HEK293T (cell line): ENCODE results near the gene AGK.

ENCODE experiments used
- ARNT ChIP-seq: fragments of 450-650 bp; IDR thresholded peaks from 2 replicates; pipeline ENCODE4 v1.6.1; 2017; ENCODE audit warnings: mild to moderate bottlenecking
- BHLHE40 ChIP-seq: fragments of 450-650 bp; IDR thresholded peaks from 2 replicates; pipeline ENCODE4 v1.6.1; 2016; ENCODE audit warnings: mild to moderate bottlenecking, moderate library complexity, borderline replicate concordance
- CTBP1 ChIP-seq: fragments of 450-650 bp; IDR thresholded peaks from 2 replicates; pipeline ENCODE4 v1.6.1; 2016; ENCODE audit warnings: borderline replicate concordance
- ELF4 ChIP-seq: fragments of 450-650 bp; IDR thresholded peaks from 2 replicates; pipeline ENCODE4 v1.6.1; 2017; ENCODE audit warnings: antibody characterized with exemption
- FOXK2 ChIP-seq: fragments of 450-650 bp; IDR thresholded peaks from 2 replicates; pipeline ENCODE4 v1.6.1; 2016; ENCODE audit warnings: mild to moderate bottlenecking
- HDGF ChIP-seq: fragments of 450-650 bp; IDR thresholded peaks from 2 replicates; pipeline ENCODE4 v1.6.1; 2017; ENCODE audit warnings: antibody characterized with exemption, borderline replicate concordance
- LEF1 ChIP-seq: fragments of 450-650 bp; IDR thresholded peaks from 2 replicates; pipeline ENCODE4 v1.6.1; 2017; ENCODE audit warnings: mild to moderate bottlenecking, borderline replicate concordance
- SP1 ChIP-seq: fragments of 450-650 bp; IDR thresholded peaks from 2 replicates; pipeline ENCODE4 v1.6.1; 2017
- SUZ12 ChIP-seq: fragments of 450-650 bp; IDR thresholded peaks from 2 replicates; pipeline ENCODE4 v1.6.1; 2016; ENCODE audit warnings: mild to moderate bottlenecking
- ZNF384 ChIP-seq: fragments of 450-650 bp; IDR thresholded peaks from 2 replicates; pipeline ENCODE4 v1.6.1; 2016

GRCh38 chr7:141636053-141636452 lies 84.8 kb downstream of the AGK start:
- TF ChIP-seq ZNF384 (no peak), CTBP1 (no peak), LEF1 (no peak), ARNT (no peak), BHLHE40 (no peak), SUZ12 (no peak), FOXK2 (no peak), HDGF (no peak), SP1 (no peak), ELF4 (no peak)
